WTC11 (cell line): Measurements from ENCODE around the gene TAF3.

ENCODE experiments used
- NFATC4 ChIP-seq: fragments of 250-450 bp; sonication (Bioruptor Pico); IDR thresholded peaks from 2 replicates; pipeline ENCODE4 v1.9.0; 2021; ENCODE audit warnings: mild to moderate bottlenecking
- TP53 ChIP-seq: sonication (generic); formaldehyde crosslinking; IDR thresholded peaks from 2 replicates; pipeline ENCODE4 v1.8.1; 2023; ENCODE audit warnings: mild to moderate bottlenecking, missing genetic modification reagents
- ZNF263 ChIP-seq: sonication (generic); formaldehyde crosslinking; IDR thresholded peaks from 2 replicates; pipeline ENCODE4 v1.8.1; 2022; ENCODE audit warnings: low read depth, mild to moderate bottlenecking, moderate library complexity, missing genetic modification reagents
- TF ChIP-seq, protein P1 (sequence below): fragments of 200-600 bp; IDR thresholded peaks from 2 replicates; pipeline ENCODE4 v1.8.0; 2022; ENCODE audit warnings: antibody characterized with exemption
- TF ChIP-seq, protein P2 (sequence below): fragments of 250-450 bp; sonication (Bioruptor Pico); IDR thresholded peaks from 2 replicates; pipeline ENCODE4 v1.9.0; 2021; ENCODE audit warnings: mild to moderate bottlenecking, borderline replicate concordance
- TF ChIP-seq, protein P3 (sequence below): sonication (generic); formaldehyde crosslinking; conservative IDR thresholded peaks from 2 replicates; pipeline ENCODE4 v1.8.1; 2022; ENCODE audit warnings: mild to moderate bottlenecking, missing genetic modification reagents
- TF ChIP-seq, protein P4 (sequence below): sonication (generic); formaldehyde crosslinking; IDR thresholded peaks from 2 replicates; pipeline ENCODE4 v1.8.0; 2022; ENCODE audit warnings: mild to moderate bottlenecking, missing genetic modification reagents
- TF ChIP-seq, protein P5 (sequence below): sonication (generic); formaldehyde crosslinking; IDR thresholded peaks from 2 replicates; pipeline ENCODE4 v1.8.1; 2022; ENCODE audit warnings: mild to moderate bottlenecking, missing genetic modification reagents, moderate library complexity, borderline replicate concordance
- TF ChIP-seq, protein P6 (sequence below): sonication (generic); formaldehyde crosslinking; IDR thresholded peaks from 2 replicates; pipeline ENCODE4 v1.8.0; 2023; ENCODE audit warnings: missing genetic modification reagents, mild to moderate bottlenecking, borderline replicate concordance
- TF ChIP-seq, protein P7 (sequence below): sonication (generic); formaldehyde crosslinking; IDR thresholded peaks from 2 replicates; pipeline ENCODE4 v1.8.0; 2022; ENCODE audit warnings: mild to moderate bottlenecking, missing genetic modification reagents

DNA sequence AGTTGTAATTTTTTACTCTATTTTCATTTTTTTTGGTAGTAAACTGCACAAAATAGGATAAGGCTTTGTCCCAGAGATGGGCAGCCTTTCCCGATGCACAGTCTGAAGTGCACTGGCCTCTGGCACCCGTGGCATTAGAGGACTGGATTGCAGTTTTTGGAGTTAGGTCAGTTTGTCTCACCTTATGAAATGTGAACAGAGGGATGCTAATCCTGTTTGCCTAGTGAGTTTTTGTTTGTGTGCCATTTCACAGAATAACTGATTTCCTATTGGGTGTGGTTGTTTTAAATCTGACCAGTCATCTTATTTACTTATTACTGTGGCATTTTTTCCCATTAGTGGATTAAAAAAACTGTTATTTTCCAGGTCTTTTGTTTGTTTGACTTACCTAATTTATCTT lies 126.7 kb downstream of the TAF3 start:
- TF ChIP-seq, protein P1, sequence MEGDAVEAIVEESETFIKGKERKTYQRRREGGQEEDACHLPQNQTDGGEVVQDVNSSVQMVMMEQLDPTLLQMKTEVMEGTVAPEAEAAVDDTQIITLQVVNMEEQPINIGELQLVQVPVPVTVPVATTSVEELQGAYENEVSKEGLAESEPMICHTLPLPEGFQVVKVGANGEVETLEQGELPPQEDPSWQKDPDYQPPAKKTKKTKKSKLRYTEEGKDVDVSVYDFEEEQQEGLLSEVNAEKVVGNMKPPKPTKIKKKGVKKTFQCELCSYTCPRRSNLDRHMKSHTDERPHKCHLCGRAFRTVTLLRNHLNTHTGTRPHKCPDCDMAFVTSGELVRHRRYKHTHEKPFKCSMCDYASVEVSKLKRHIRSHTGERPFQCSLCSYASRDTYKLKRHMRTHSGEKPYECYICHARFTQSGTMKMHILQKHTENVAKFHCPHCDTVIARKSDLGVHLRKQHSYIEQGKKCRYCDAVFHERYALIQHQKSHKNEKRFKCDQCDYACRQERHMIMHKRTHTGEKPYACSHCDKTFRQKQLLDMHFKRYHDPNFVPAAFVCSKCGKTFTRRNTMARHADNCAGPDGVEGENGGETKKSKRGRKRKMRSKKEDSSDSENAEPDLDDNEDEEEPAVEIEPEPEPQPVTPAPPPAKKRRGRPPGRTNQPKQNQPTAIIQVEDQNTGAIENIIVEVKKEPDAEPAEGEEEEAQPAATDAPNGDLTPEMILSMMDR, result no peak
- TF ChIP-seq, protein P2, sequence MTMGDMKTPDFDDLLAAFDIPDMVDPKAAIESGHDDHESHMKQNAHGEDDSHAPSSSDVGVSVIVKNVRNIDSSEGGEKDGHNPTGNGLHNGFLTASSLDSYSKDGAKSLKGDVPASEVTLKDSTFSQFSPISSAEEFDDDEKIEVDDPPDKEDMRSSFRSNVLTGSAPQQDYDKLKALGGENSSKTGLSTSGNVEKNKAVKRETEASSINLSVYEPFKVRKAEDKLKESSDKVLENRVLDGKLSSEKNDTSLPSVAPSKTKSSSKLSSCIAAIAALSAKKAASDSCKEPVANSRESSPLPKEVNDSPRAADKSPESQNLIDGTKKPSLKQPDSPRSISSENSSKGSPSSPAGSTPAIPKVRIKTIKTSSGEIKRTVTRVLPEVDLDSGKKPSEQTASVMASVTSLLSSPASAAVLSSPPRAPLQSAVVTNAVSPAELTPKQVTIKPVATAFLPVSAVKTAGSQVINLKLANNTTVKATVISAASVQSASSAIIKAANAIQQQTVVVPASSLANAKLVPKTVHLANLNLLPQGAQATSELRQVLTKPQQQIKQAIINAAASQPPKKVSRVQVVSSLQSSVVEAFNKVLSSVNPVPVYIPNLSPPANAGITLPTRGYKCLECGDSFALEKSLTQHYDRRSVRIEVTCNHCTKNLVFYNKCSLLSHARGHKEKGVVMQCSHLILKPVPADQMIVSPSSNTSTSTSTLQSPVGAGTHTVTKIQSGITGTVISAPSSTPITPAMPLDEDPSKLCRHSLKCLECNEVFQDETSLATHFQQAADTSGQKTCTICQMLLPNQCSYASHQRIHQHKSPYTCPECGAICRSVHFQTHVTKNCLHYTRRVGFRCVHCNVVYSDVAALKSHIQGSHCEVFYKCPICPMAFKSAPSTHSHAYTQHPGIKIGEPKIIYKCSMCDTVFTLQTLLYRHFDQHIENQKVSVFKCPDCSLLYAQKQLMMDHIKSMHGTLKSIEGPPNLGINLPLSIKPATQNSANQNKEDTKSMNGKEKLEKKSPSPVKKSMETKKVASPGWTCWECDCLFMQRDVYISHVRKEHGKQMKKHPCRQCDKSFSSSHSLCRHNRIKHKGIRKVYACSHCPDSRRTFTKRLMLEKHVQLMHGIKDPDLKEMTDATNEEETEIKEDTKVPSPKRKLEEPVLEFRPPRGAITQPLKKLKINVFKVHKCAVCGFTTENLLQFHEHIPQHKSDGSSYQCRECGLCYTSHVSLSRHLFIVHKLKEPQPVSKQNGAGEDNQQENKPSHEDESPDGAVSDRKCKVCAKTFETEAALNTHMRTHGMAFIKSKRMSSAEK (CRISPR knock-in tag), result no peak
- TF ChIP-seq, protein P3, sequence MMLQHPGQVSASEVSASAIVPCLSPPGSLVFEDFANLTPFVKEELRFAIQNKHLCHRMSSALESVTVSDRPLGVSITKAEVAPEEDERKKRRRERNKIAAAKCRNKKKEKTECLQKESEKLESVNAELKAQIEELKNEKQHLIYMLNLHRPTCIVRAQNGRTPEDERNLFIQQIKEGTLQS (CRISPR knock-in tag), result no peak
- TF ChIP-seq, protein P4, sequence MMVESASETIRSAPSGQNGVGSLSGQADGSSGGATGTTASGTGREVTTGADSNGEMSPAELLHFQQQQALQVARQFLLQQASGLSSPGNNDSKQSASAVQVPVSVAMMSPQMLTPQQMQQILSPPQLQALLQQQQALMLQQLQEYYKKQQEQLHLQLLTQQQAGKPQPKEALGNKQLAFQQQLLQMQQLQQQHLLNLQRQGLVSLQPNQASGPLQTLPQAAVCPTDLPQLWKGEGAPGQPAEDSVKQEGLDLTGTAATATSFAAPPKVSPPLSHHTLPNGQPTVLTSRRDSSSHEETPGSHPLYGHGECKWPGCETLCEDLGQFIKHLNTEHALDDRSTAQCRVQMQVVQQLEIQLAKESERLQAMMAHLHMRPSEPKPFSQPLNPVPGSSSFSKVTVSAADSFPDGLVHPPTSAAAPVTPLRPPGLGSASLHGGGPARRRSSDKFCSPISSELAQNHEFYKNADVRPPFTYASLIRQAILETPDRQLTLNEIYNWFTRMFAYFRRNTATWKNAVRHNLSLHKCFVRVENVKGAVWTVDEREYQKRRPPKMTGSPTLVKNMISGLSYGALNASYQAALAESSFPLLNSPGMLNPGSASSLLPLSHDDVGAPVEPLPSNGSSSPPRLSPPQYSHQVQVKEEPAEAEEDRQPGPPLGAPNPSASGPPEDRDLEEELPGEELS, result no peak
- TF ChIP-seq, protein P5, sequence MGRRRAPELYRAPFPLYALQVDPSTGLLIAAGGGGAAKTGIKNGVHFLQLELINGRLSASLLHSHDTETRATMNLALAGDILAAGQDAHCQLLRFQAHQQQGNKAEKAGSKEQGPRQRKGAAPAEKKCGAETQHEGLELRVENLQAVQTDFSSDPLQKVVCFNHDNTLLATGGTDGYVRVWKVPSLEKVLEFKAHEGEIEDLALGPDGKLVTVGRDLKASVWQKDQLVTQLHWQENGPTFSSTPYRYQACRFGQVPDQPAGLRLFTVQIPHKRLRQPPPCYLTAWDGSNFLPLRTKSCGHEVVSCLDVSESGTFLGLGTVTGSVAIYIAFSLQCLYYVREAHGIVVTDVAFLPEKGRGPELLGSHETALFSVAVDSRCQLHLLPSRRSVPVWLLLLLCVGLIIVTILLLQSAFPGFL, result no peak
- TF ChIP-seq TP53 (CRISPR knock-in tag) (no peak), ZNF263 (CRISPR knock-in tag) (no peak), NFATC4 (CRISPR knock-in tag) (no peak)
- TF ChIP-seq, protein P6, sequence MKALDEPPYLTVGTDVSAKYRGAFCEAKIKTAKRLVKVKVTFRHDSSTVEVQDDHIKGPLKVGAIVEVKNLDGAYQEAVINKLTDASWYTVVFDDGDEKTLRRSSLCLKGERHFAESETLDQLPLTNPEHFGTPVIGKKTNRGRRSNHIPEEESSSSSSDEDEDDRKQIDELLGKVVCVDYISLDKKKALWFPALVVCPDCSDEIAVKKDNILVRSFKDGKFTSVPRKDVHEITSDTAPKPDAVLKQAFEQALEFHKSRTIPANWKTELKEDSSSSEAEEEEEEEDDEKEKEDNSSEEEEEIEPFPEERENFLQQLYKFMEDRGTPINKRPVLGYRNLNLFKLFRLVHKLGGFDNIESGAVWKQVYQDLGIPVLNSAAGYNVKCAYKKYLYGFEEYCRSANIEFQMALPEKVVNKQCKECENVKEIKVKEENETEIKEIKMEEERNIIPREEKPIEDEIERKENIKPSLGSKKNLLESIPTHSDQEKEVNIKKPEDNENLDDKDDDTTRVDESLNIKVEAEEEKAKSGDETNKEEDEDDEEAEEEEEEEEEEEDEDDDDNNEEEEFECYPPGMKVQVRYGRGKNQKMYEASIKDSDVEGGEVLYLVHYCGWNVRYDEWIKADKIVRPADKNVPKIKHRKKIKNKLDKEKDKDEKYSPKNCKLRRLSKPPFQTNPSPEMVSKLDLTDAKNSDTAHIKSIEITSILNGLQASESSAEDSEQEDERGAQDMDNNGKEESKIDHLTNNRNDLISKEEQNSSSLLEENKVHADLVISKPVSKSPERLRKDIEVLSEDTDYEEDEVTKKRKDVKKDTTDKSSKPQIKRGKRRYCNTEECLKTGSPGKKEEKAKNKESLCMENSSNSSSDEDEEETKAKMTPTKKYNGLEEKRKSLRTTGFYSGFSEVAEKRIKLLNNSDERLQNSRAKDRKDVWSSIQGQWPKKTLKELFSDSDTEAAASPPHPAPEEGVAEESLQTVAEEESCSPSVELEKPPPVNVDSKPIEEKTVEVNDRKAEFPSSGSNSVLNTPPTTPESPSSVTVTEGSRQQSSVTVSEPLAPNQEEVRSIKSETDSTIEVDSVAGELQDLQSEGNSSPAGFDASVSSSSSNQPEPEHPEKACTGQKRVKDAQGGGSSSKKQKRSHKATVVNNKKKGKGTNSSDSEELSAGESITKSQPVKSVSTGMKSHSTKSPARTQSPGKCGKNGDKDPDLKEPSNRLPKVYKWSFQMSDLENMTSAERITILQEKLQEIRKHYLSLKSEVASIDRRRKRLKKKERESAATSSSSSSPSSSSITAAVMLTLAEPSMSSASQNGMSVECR (CRISPR knock-in tag), result no peak
- TF ChIP-seq, protein P7, sequence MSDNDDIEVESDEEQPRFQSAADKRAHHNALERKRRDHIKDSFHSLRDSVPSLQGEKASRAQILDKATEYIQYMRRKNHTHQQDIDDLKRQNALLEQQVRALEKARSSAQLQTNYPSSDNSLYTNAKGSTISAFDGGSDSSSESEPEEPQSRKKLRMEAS (CRISPR knock-in tag), result no peak
